GM23338 (cell line): ENCODE results near the gene SNAPC2. TPM values are rescaled to one million over a fixed set of nuclear protein-coding genes. Genes with fewer than 3 reads are reported as not detected.

Experiments
- ATAC-seq: fragments of 200-7000 bp; cut with Tn5 transposase; 3 replicates; pipeline ENCODE4 v1.9.1; 2020
- DNase-seq: peaks from one replicate; pipeline ENCODE4 v3.0.0-alpha.2; 2015; ENCODE audit warnings: low spot score
- H2AFZ ChIP-seq: fragments of 200-600 bp; sonication (generic); 2 replicates; pipeline ENCODE4 v1.8.0; 2016; ENCODE audit warnings: antibody characterized with exemption, mild to moderate bottlenecking, moderate library complexity
- H3F3A ChIP-seq: fragments of 200-600 bp; sonication (generic); replicated peaks from 2 replicates; pipeline ENCODE4 v1.8.0; 2017; ENCODE audit warnings: antibody characterized with exemption, mixed run types, low read depth
- H3K27ac ChIP-seq: fragments of 200-600 bp; sonication (generic); 2 replicates; pipeline ENCODE4 v1.6.1; 2016; ENCODE audit warnings: low read depth
- H3K27me3 ChIP-seq: fragments of 200-600 bp; sonication (generic); 2 replicates; pipeline ENCODE4 v1.8.0; 2016; ENCODE audit warnings: mild to moderate bottlenecking, mixed run types, moderate library complexity; ENCODE audit not compliant: insufficient read depth
- H3K36me3 ChIP-seq: fragments of 200-600 bp; sonication (generic); 2 replicates; pipeline ENCODE4 v1.8.0; 2016; ENCODE audit warnings: mild to moderate bottlenecking; ENCODE audit not compliant: insufficient read depth
- H3K4me1 ChIP-seq: fragments of 200-600 bp; sonication (generic); 2 replicates; pipeline ENCODE4 v1.8.0; 2016; ENCODE audit warnings: mild to moderate bottlenecking, moderate library complexity; ENCODE audit not compliant: insufficient read depth
- H3K4me2 ChIP-seq: fragments of 200-600 bp; sonication (generic); 2 replicates; pipeline ENCODE4 v1.7.1; 2017; ENCODE audit warnings: mixed run types
- H3K4me3 ChIP-seq: fragments of 200-600 bp; sonication (generic); 2 replicates; pipeline ENCODE4 v1.6.1; 2016; ENCODE audit warnings: mixed run types
- H3K79me2 ChIP-seq: fragments of 200-600 bp; sonication (generic); replicated peaks from 2 replicates; pipeline ENCODE4 v1.8.0; 2017; ENCODE audit warnings: mild to moderate bottlenecking; ENCODE audit not compliant: insufficient read depth
- H3K9me2 ChIP-seq: fragments of 200-600 bp; sonication (generic); 2 replicates; pipeline ENCODE4 v1.8.0; 2017; ENCODE audit not compliant: insufficient read depth
- H4K20me1 ChIP-seq: fragments of 200-600 bp; sonication (generic); replicated peaks from 2 replicates; pipeline ENCODE4 v1.8.0; 2017; ENCODE audit warnings: mild to moderate bottlenecking; ENCODE audit not compliant: insufficient read depth
- H3K27ac Mint-ChIP-seq: 2 replicates; pipeline ENCODE4 v1.8.0; 2020; ENCODE audit warnings: inconsistent platforms, mild to moderate bottlenecking, moderate library complexity, mixed read lengths
- H3K27me3 Mint-ChIP-seq: 3 replicates; pipeline ENCODE4 v1.8.0; 2022; ENCODE audit warnings: low read depth, mild to moderate bottlenecking, moderate library complexity, mixed read lengths, inconsistent platforms; ENCODE audit not compliant: insufficient read depth, poor library complexity
- H3K36me3 Mint-ChIP-seq: 3 replicates; pipeline ENCODE4 v1.8.0; 2021; ENCODE audit warnings: low read depth, mild to moderate bottlenecking, inconsistent platforms, moderate library complexity, mixed read lengths
- H3K4me1 Mint-ChIP-seq: 3 replicates; pipeline ENCODE4 v1.8.0; 2020; ENCODE audit warnings: mild to moderate bottlenecking, inconsistent platforms, mixed read lengths
- H3K4me3 Mint-ChIP-seq: 3 replicates; pipeline ENCODE4 v1.8.0; 2021; ENCODE audit warnings: moderate library complexity, mild to moderate bottlenecking, inconsistent platforms, mixed read lengths
- H3K9me3 Mint-ChIP-seq: 3 replicates; pipeline ENCODE4 v1.8.0; 2020; ENCODE audit warnings: moderate library complexity, mild to moderate bottlenecking, inconsistent platforms, mixed read lengths
- CREB1 ChIP-seq: fragments of 250-450 bp; sonication (Bioruptor Pico); IDR thresholded peaks from 2 replicates; pipeline ENCODE4 v1.5.0; 2020; ENCODE audit warnings: low read depth, mild to moderate bottlenecking, moderate library complexity
- CTCF ChIP-seq, 2 experiments: fragments of 200-600 bp in 1 of 2; sonication (generic) in 1 of 2; conservative IDR thresholded peaks; 2 replicates each; pipeline versions ENCODE4 v1.5.1 to v1.6.1; 2016 to 2017; ENCODE audit warnings: antibody characterized with exemption in 2 of 2, low read depth in 2 of 2, mild to moderate bottlenecking in 2 of 2, moderate library complexity in 1 of 2
- REST ChIP-seq: IDR thresholded peaks from one replicate; pipeline ENCODE4 v1.6.1; 2018; ENCODE audit warnings: antibody characterized with exemption; ENCODE audit not compliant: unreplicated experiment
- ZNF331 ChIP-seq: fragments of 250-450 bp; sonication (Bioruptor Pico); IDR thresholded peaks from 2 replicates; pipeline ENCODE4 v1.5.0; 2020; ENCODE audit warnings: low read depth, mild to moderate bottlenecking, moderate library complexity
- polyA plus RNA-seq: library from polyadenylated mRNA; unstranded; fragments of >200 nt; fragmentation: Nextera tagmentation; extraction: Ambion mirVana; gene quantifications from 2 replicates; pipeline ENCODE4 v1.2.1, GENCODE V29; 2016
- total RNA-seq: library from RNA; depleted of rRNA; stranded (reverse); fragments of >200 nt; shearing (Covaris generic); gene quantifications from 2 replicates; pipeline ENCODE4 v1.2.3, GENCODE V29; 2014

The SNAPC2 gene
- total and polyA plus RNA-seq, 2 experiments from 2014 or later = 17.1 to 25.1 TPM

DNA sequence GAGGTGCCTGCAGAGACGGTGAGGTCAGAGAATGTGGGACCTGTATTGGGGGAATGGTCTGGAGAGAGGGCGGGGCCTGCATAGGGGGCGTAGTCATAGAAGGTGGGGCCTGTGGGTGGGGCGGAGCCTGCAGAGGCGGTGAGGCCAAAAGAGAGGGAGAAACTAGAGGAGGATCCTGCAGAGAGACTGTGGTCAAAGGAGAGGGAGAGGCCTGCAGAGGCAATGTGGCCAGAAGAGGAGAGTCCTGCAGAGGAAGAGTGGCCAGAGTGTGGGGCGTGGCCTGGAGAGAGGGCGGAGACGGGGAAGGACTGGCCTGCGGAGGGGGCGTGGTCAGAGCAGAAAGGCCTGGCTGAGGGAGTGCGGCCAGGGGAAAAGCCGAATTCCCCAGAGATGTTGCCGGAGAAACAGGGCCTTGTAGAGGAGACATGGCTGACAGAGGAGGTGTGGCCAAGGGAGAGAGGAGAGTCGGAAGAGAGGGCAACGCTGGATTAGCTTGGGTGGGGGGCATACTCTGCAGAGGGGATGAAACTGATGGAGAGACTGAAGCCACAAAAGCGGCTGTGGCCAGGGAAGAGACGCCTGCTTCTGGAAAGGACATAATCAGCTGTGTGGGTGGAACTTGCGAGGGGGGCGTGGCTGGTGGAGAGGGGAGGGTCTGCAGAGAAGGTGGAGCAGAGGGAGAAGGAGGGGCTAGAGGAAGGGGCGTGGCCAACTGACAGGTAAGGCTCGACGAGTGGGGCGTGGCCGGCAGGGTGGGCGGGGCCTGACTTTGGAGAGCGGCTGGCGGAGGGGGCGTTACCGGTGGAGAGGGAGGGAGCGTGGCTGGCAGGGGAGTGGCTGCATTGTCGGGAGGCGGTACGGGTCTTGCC, 48.5 kb upstream of the SNAPC2 start:
- Histone ChIP-seq H3K4me3 (peak overlapping the region; percentile 81; the same call in 1 of the 2 replicates), H3K27me3 (peaks cover 31% of the 10 kb centered on the region), H3K4me2 (peak overlapping the region; percentile 91), H2AFZ (no peak overlapping the region), H4K20me1 (no peaks in the 10 kb centered on the region), H3K27ac (peak overlapping the region; percentile 92), H3K36me3 (no peaks in the 10 kb centered on the region), H3F3A (peaks cover 13% of the 10 kb centered on the region; the same call in 1 of the 2 replicates), H3K79me2 (no peaks in the 10 kb centered on the region), H3K9me2 (no peaks in the 10 kb centered on the region), H3K4me1 (peaks cover 21% of the 10 kb centered on the region; the same call in 1 of the 2 replicates)
- ATAC-seq = peak; percentile 6
- Mint-ChIP-seq H3K9me3 (no peaks in the 10 kb centered on the region), H3K36me3 (peaks cover 5% of the 10 kb centered on the region; the same call in 2 of the 3 replicates), H3K4me1 (peaks cover 18% of the 10 kb centered on the region), H3K27ac (peak overlapping the region; percentile 94), H3K27me3 (peaks cover 48% of the 10 kb centered on the region), H3K4me3 (peak overlapping the region; percentile 54)
- TF ChIP-seq CREB1 (CRISPR knock-in tag) (peak; percentile 55; the same call in 1 of the 2 replicates), ZNF331 (CRISPR knock-in tag) (no peak)
- DNase-seq = peak; percentile 99

DNA sequence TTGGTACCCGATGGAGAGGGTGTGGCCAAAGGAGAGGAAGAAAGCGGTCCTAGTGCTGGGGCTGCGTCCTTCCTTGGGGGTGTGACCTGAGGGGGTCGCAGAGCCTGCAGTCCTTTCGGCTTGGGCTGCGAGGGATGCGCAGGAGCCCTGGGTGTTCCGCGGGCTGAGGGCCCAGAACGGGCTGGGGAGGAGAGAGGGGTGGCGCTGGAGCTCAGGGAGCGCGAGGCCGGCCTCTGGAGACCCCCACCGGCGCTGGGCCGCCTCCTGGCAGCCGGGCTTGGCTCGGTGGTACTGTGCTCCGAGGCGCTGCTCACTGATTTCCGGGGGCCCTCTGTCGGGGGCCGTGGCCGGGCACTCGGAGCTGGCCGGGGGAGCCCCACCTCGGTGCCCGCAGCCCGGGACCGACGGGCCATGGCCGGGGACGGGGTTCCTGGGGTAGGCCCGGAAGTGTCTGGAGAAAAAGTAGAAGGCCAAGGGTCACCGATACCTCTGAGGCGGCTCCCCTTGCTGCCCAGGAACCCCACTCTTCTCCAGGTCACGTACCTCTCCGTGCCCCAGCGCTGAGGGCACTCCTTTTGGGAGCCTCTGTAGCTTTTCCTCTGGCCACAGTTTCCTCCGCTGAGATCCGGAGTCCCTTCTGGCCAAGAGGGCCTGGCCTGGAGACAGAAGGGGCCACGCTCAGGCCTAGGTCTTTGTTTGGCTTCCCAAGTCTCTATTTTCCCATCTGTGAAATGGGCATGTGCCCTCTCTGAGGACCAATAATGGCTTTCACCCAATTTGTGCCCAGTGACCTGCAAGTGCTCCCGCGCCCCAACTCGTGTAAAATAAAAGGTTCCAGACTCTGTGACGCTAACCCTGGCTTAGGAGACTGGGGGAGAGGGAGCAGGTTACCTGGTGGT, 47.6 kb upstream of the SNAPC2 start:
- H2AFZ ChIP-seq = no peak overlapping the region
- H3K27me3 Mint-ChIP-seq = peaks cover 39% of the 10 kb centered on the region
- no peaks in the 10 kb centered on the region for H4K20me1 ChIP-seq
- H3K9me2 ChIP-seq = no peaks in the 10 kb centered on the region
- DNase-seq (no peak), ATAC-seq (peak; percentile 15)
- H3K4me2 ChIP-seq = peak overlapping the region; percentile 91
- peaks cover 5% of the 10 kb centered on the region; the same call in 2 of the 3 replicates for H3K36me3 Mint-ChIP-seq
- H3K4me1 ChIP-seq = peaks cover 20% of the 10 kb centered on the region; the same call in 1 of the 2 replicates
- peaks cover 18% of the 10 kb centered on the region for H3K4me1 Mint-ChIP-seq
- no peaks in the 10 kb centered on the region for H3K79me2 ChIP-seq
- no peaks in the 10 kb centered on the region for H3K36me3 ChIP-seq
- H3K27ac ChIP-seq = no peak overlapping the region
- H3K9me3 Mint-ChIP-seq = no peaks in the 10 kb centered on the region
- no peak overlapping the region for H3K27ac Mint-ChIP-seq
- peaks cover 23% of the 10 kb centered on the region for H3K27me3 ChIP-seq
- peak overlapping the region; percentile 81 for H3K4me3 ChIP-seq
- peak overlapping the region; percentile 91 for H3K4me3 Mint-ChIP-seq
- TF ChIP-seq CTCF (conservative IDR thresholded peaks at IDR 0.05; ENCODE audit: low read depth in 2 of 2) (0 out of 4 replicates have a peak, but pooled peaks of 1 of the 2 experiments have one; percentile 0), REST (no peak)
- peaks cover 15% of the 10 kb centered on the region; the same call in 1 of the 2 replicates for H3F3A ChIP-seq
